ENCODE data around the gene GADD45G.

GRCh38 chr9:89574309-89574708, 30.5 kb upstream of the GADD45G start:
- TF ChIP-seq, protein P1, sequence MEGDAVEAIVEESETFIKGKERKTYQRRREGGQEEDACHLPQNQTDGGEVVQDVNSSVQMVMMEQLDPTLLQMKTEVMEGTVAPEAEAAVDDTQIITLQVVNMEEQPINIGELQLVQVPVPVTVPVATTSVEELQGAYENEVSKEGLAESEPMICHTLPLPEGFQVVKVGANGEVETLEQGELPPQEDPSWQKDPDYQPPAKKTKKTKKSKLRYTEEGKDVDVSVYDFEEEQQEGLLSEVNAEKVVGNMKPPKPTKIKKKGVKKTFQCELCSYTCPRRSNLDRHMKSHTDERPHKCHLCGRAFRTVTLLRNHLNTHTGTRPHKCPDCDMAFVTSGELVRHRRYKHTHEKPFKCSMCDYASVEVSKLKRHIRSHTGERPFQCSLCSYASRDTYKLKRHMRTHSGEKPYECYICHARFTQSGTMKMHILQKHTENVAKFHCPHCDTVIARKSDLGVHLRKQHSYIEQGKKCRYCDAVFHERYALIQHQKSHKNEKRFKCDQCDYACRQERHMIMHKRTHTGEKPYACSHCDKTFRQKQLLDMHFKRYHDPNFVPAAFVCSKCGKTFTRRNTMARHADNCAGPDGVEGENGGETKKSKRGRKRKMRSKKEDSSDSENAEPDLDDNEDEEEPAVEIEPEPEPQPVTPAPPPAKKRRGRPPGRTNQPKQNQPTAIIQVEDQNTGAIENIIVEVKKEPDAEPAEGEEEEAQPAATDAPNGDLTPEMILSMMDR (IDR thresholded peaks at IDR 0.05) = no peak
- TF ChIP-seq POLR2A (IDR thresholded peaks at IDR 0.05) (no peak), EP300 (IDR thresholded peaks at IDR 0.05) (no peak), POLR2AphosphoS5 (IDR thresholded peaks at IDR 0.05) (no peak)

Data from sigmoid colon (tissue), 4 donors.